ENCODE data around the gene PLPPR3. TPM values are rescaled to one million over a fixed set of nuclear protein-coding genes. Genes with fewer than 3 reads are reported as not detected.

Gene PLPPR3
- total RNA-seq, 1 experiment from 2014 or later = 63.7 TPM

- ChIA-PET POLR2A (no interaction called here), CTCF (no interaction called here)
- no peaks in the 10 kb centered on the region for H3K27me3 ChIP-seq (ENCODE audit: control insufficient read depth, insufficient read depth, low read length)
- no peaks in the 10 kb centered on the region for H3K9me3 ChIP-seq (ENCODE audit: control insufficient read depth, insufficient read depth, low read depth, low read length)
- no peak overlapping the region for H3K27ac ChIP-seq (ENCODE audit: low read length)
- BruUV-seq (replicated peaks) = no TSS peak
- no peak overlapping the region for H3K4me3 ChIP-seq (ENCODE audit: low read depth in 2 of 2, low read length in 2 of 2)
- in situ Hi-C loops (cut with HindIII; ENCODE audit: low pct_unique_long_range_greater_than_20kb, low sequenced_read_pairs) (no loop called here), intact Hi-C loops (cut with micrococcal nuclease; ENCODE audit: unreplicated experiment) (loop anchor here (5.0 kb wide), 1 partner anchor 142 kb away; no protein-coding TSS in a partner anchor)
- peaks cover 13% of the 10 kb centered on the region for H3K4me1 ChIP-seq (ENCODE audit: control insufficient read depth, insufficient read depth, low read length)
- no peaks in the 10 kb centered on the region for H3K36me3 ChIP-seq (ENCODE audit: control insufficient read depth, insufficient read depth, low read length)
- no peak for TF ChIP-seq SIN3A (IDR thresholded peaks at IDR 0.05; ENCODE audit: borderline replicate concordance, insufficient read depth, low read depth, low read length)
- TF ChIP-seq TCF7L2 (IDR thresholded peaks at IDR 0.05; ENCODE audit: low read depth, low read length) = no peak
- no peak for TF ChIP-seq REST (IDR thresholded peaks at IDR 0.05; ENCODE audit: insufficient read depth in 1 of 2, low read depth in 2 of 2, low read length in 1 of 2)
- no peak for TF ChIP-seq POLR2AphosphoS5 (IDR thresholded peaks at IDR 0.05; ENCODE audit: low read depth, low read length)
- TF ChIP-seq CTCF (IDR thresholded peaks at IDR 0.05) = no peak
- DNase-seq (ENCODE audit: low read depth, low spot score) = no peak
- ATAC-seq = no peak
Observed at GRCh38 chr19:855566-856120, 33.9 kb upstream of the PLPPR3 start.

GRCh38 chr19:855142-855541 lies 33.4 kb upstream of the PLPPR3 start:
- in situ Hi-C loops (cut with HindIII; ENCODE audit: low pct_unique_long_range_greater_than_20kb, low sequenced_read_pairs) = no loop called here
- ATAC-seq = no peak

More at GRCh38 chr19:855142-855541, 33.4 kb upstream of the PLPPR3 start:
- no peak overlapping the region for H3K27ac ChIP-seq (ENCODE audit: low read length)
- no TSS peak for BruUV-seq (replicated peaks)
- ChIA-PET POLR2A (no interaction called here), CTCF (no interaction called here)
- TF ChIP-seq REST (IDR thresholded peaks at IDR 0.05; ENCODE audit: insufficient read depth in 1 of 2, low read depth in 2 of 2, low read length in 1 of 2) = no peak
- no peak overlapping the region for H3K4me3 ChIP-seq (ENCODE audit: low read depth in 2 of 2, low read length in 2 of 2)
- intact Hi-C loops (cut with micrococcal nuclease; ENCODE audit: unreplicated experiment) = loop anchor here (5.0 kb wide), 1 partner anchor 142 kb away; no protein-coding TSS in a partner anchor
- H3K36me3 ChIP-seq (ENCODE audit: control insufficient read depth, insufficient read depth, low read length) = no peaks in the 10 kb centered on the region
- no peaks in the 10 kb centered on the region for H3K27me3 ChIP-seq (ENCODE audit: control insufficient read depth, insufficient read depth, low read length)
- no peaks in the 10 kb centered on the region for H3K9me3 ChIP-seq (ENCODE audit: control insufficient read depth, insufficient read depth, low read depth, low read length)
- no peak for DNase-seq (ENCODE audit: low read depth, low spot score)
- peaks cover 13% of the 10 kb centered on the region for H3K4me1 ChIP-seq (ENCODE audit: control insufficient read depth, insufficient read depth, low read length)
